Transverse colon (tissue), 3 donors: ENCODE data around the gene CDKL4.

Experiments used
- CTCF ChIP-seq, 5 experiments: fragments of 200-600 bp in 3 of 5; fragments of 450-650 bp in 2 of 5; sonication (generic) in 3 of 5; IDR thresholded peaks; 1 replicate in 2 of 5; 2 replicates in 3 of 5; pipeline ENCODE4 v1.5.1; 2016 to 2017; ENCODE audit warnings: antibody characterized with exemption in 5 of 5, inconsistent platforms in 3 of 5, mild to moderate bottlenecking in 2 of 5, moderate library complexity in 1 of 5
- EP300 ChIP-seq: sonication (generic); formaldehyde crosslinking; IDR thresholded peaks from one replicate; pipeline ENCODE4 v1.6.1; 2017; ENCODE audit warnings: antibody characterized with exemption, low read depth
- POLR2A ChIP-seq: fragments of 450-650 bp; IDR thresholded peaks from one replicate; pipeline ENCODE4 v1.6.1; 2016; ENCODE audit warnings: antibody characterized with exemption, mild to moderate bottlenecking, moderate library complexity

- TF ChIP-seq CTCF (IDR thresholded peaks at IDR 0.05) (no peak), POLR2A (no peak), EP300 (no peak)
These were observed 110.4 kb downstream of the CDKL4 start for GRCh38 chr2:39133215-39133851.
